Keratinocyte (primary cell): ENCODE data around the gene HMCN1.

Experiments used
- CTCF ChIP-seq, 3 experiments: IDR thresholded peaks in 1 of 3; conservative IDR thresholded peaks in 1 of 3; optimal IDR thresholded peaks in 1 of 3; 2 replicates in 2 of 3; 3 replicates in 1 of 3; pipeline versions ENCODE3 to v1.5.1; 2011; ENCODE audit warnings: low read length in 3 of 3, mild to moderate bottlenecking in 3 of 3, moderate library complexity in 2 of 3, control low read depth in 1 of 3, inconsistent platforms in 1 of 3; ENCODE audit not compliant: insufficient read depth in 2 of 3; ENCODE audit errors: extremely low read depth in 1 of 3
- EZH2 ChIP-seq: IDR thresholded peaks from one replicate; pipeline ENCODE4 v1.6.1; 2012; ENCODE audit warnings: inconsistent platforms, mild to moderate bottlenecking, low read length, moderate library complexity

GRCh38 chr1:185838111-185838510, 103.9 kb downstream of the HMCN1 start:
- TF ChIP-seq CTCF (optimal IDR thresholded peaks at IDR 0.05 in 1 of 3, IDR thresholded peaks at IDR 0.05 in 1 of 3, conservative IDR thresholded peaks at IDR 0.05 in 1 of 3; ENCODE audit: extremely low read depth in 1 of 3, insufficient read depth in 2 of 3, low read length in 3 of 3) = no peak
- no peak for TF ChIP-seq EZH2
